Measurements from ENCODE around the gene ATP8A2.

ATP8A2 gene

GRCh38 chr13:25979371-25979770 is 607.6 kb downstream of the ATP8A2 start:
- no peak overlapping the region for H3K4me3 ChIP-seq
- TF ChIP-seq CTCF (IDR thresholded peaks at IDR 0.05) = no peak
- no peak for DNase-seq
- intact Hi-C loops (cut with DNase I; ENCODE audit: low total_unique reads) = no loop called here
- H3K4me1 ChIP-seq = no peaks in the 10 kb centered on the region
- H3K27ac ChIP-seq = no peak overlapping the region
- no peaks in the 10 kb centered on the region for H3K36me3 ChIP-seq
- no peaks in the 10 kb centered on the region for H3K9me3 ChIP-seq
- H3K27me3 ChIP-seq = peaks cover 0 to 3% of the 10 kb centered on the region in 2 donors

DNA sequence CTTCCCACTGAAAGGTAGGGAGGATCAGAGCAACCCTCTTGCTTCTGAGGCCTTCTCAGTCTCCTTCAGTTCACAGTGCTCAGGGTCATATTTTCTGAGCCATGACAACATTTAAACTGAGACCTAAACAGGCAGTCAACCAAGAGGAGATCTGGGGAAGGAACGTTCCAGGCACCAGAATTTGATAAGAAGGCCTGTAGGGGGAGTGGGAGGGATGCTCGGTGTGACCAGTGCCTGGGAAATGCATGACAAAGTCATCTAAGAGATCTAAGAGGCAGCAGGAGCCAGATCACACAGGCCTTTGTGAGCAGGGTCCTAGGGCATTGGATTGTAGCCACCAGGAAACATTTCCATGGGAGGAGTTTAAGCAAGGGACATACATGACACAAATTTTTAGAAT is 608.5 kb downstream of the ATP8A2 start:
- DNase-seq = no peak
- Histone ChIP-seq H3K36me3 (no peaks in the 10 kb centered on the region), H3K4me1 (no peaks in the 10 kb centered on the region), H3K4me3 (no peak overlapping the region), H3K9me3 (no peaks in the 10 kb centered on the region), H3K27ac (no peak overlapping the region), H3K27me3 (peaks cover 0 to 3% of the 10 kb centered on the region in 2 donors)
- intact Hi-C loops (cut with DNase I; ENCODE audit: low total_unique reads) = no loop called here
- TF ChIP-seq CTCF (IDR thresholded peaks at IDR 0.05) = no peak

GRCh38 chr13:25981060-25981459 is 609.3 kb downstream of the ATP8A2 start:
- Histone ChIP-seq H3K4me1 (no peaks in the 10 kb centered on the region), H3K4me3 (no peak overlapping the region), H3K9me3 (no peaks in the 10 kb centered on the region), H3K27me3 (peaks cover 0 to 3% of the 10 kb centered on the region in 2 donors), H3K36me3 (no peaks in the 10 kb centered on the region), H3K27ac (no peak overlapping the region)
- intact Hi-C loops (cut with DNase I; ENCODE audit: low total_unique reads) = no loop called here
- DNase-seq = no peak
- no peak for TF ChIP-seq CTCF (IDR thresholded peaks at IDR 0.05)

DNA sequence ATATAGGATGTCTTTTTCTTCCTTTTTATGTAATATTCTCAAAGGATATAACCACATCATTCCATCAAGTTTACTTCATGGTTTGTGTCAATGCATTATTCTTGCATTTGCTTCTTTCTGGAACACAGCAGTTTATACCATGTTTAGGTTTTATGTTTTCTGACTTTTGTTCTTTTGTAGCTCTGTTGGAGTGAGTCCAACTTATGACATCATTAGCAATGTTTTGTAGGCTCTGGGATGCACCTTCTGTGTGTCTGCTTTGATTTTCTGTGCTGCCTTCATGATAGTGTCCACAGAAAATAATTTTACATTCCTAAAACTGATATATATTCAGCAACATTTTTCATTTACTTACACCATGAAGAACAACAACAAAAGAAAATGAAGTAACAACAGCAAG is 611.1 kb downstream of the ATP8A2 start:
- Histone ChIP-seq H3K4me1 (no peaks in the 10 kb centered on the region), H3K36me3 (no peaks in the 10 kb centered on the region), H3K27ac (no peak overlapping the region), H3K9me3 (no peaks in the 10 kb centered on the region), H3K4me3 (no peak overlapping the region), H3K27me3 (no peaks in the 10 kb centered on the region)
- no peak for DNase-seq
- TF ChIP-seq CTCF (IDR thresholded peaks at IDR 0.05) = no peak
- intact Hi-C loops (cut with DNase I; ENCODE audit: low total_unique reads) = no loop called here

DNA sequence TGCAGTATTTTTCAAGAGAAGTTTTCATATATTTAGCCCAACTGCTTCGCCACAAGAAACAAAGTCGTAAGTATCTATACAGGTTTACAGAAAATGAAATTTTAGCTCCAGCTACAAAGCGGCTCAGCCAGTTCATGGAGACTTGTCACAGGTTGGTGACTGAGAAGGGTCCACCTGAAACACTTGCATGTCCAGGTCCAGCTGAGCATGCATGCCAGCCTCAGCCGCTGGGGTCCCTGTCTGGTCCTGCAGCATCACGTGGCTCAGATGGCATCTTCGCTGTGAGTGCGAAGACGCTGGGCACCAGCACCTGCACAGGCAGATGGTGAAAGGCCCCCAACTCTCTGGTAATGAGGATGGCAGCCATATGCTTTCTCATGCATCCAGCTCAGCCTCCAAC is 616.2 kb downstream of the ATP8A2 start:
- Histone ChIP-seq H3K27ac (no peak overlapping the region), H3K27me3 (no peaks in the 10 kb centered on the region), H3K9me3 (no peaks in the 10 kb centered on the region), H3K36me3 (no peaks in the 10 kb centered on the region), H3K4me1 (no peaks in the 10 kb centered on the region), H3K4me3 (no peak overlapping the region)
- intact Hi-C loops (cut with DNase I; ENCODE audit: low total_unique reads) = no loop called here
- no peak for TF ChIP-seq CTCF (IDR thresholded peaks at IDR 0.05)
- no peak for DNase-seq

DNA sequence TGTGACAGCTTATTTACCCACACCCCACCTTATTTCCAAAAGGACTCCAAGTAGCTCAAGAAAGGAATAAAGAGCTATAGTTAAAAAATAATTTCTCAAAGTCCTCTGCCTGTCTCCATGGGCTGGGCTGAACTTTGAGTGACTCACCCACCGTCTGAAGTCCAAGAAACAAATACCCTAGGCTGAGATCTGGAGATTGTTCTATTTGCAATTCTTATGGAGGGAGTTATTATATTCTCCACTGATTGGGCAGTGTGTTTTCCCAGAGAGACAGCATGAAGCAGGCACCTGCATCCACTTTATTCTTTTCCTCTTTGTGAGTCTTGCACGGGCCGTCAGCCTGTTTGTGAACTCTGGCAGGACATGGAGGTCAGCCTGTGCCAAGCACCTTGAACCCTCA is 616.9 kb downstream of the ATP8A2 start:
- no peaks in the 10 kb centered on the region for H3K9me3 ChIP-seq
- DNase-seq = no peak

More for the DNA sequence above, 616.9 kb downstream of the ATP8A2 start:
- Histone ChIP-seq H3K36me3 (no peaks in the 10 kb centered on the region), H3K27me3 (no peaks in the 10 kb centered on the region), H3K4me3 (no peak overlapping the region), H3K4me1 (no peaks in the 10 kb centered on the region), H3K27ac (no peak overlapping the region)
- no peak for TF ChIP-seq CTCF (IDR thresholded peaks at IDR 0.05)
- intact Hi-C loops (cut with DNase I; ENCODE audit: low total_unique reads) = no loop called here

Measured in tibial artery (tissue), 4 donors.